Measurements from ENCODE around the gene PRDM16. TPM values are rescaled to one million over a fixed set of nuclear protein-coding genes. Genes with fewer than 3 reads are reported as not detected.

The PRDM16 gene
- polyA plus RNA-seq, 1 donor from 2014 or later = 0.21 TPM

DNA sequence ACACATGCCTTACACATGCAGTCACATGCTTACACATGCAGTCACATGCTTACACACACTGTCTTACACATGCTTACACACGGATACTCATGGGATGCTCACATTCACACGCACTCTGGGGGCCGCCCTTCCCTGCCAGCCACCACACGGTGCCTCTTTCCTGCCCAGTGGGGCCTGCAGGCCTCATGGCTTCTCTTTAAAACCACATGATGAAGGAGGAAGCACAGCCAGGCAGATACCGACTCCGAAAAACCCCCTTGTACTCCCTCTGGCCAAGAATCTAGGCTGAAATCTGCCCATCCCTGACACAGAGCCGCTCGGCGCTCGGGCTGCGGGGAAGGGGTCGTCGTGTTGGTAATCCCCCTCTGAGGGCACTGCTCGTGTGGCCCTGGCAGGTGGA lies 113.0 kb downstream of the PRDM16 start:
- no peak overlapping the region for H3K27ac ChIP-seq (ENCODE audit: low read length)
- H2AFZ ChIP-seq (ENCODE audit: low read depth, low read length) = no peak overlapping the region
- no peaks in the 10 kb centered on the region for H3K36me3 ChIP-seq (ENCODE audit: insufficient read depth, low read length)
- no peaks in the 10 kb centered on the region for H3K9me2 ChIP-seq (ENCODE audit: insufficient read depth, low read length)
- peaks cover 9% of the 10 kb centered on the region for H3K79me2 ChIP-seq (replicated peaks; ENCODE audit: insufficient read depth, low read length)
- no peaks in the 10 kb centered on the region for H3K27me3 ChIP-seq (ENCODE audit: insufficient read depth, low read depth, low read length)
- H3K4me3 ChIP-seq (ENCODE audit: low read length) = no peak overlapping the region
- no peak for TF ChIP-seq SMC3 (conservative IDR thresholded peaks at IDR 0.05; ENCODE audit: poor library complexity)
- TF ChIP-seq, protein P1, sequence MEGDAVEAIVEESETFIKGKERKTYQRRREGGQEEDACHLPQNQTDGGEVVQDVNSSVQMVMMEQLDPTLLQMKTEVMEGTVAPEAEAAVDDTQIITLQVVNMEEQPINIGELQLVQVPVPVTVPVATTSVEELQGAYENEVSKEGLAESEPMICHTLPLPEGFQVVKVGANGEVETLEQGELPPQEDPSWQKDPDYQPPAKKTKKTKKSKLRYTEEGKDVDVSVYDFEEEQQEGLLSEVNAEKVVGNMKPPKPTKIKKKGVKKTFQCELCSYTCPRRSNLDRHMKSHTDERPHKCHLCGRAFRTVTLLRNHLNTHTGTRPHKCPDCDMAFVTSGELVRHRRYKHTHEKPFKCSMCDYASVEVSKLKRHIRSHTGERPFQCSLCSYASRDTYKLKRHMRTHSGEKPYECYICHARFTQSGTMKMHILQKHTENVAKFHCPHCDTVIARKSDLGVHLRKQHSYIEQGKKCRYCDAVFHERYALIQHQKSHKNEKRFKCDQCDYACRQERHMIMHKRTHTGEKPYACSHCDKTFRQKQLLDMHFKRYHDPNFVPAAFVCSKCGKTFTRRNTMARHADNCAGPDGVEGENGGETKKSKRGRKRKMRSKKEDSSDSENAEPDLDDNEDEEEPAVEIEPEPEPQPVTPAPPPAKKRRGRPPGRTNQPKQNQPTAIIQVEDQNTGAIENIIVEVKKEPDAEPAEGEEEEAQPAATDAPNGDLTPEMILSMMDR (IDR thresholded peaks at IDR 0.05; ENCODE audit: poor library complexity, severe bottlenecking) = no peak
- no peak for TF ChIP-seq RAD21 (conservative IDR thresholded peaks at IDR 0.05)
- TF ChIP-seq, protein P2, sequence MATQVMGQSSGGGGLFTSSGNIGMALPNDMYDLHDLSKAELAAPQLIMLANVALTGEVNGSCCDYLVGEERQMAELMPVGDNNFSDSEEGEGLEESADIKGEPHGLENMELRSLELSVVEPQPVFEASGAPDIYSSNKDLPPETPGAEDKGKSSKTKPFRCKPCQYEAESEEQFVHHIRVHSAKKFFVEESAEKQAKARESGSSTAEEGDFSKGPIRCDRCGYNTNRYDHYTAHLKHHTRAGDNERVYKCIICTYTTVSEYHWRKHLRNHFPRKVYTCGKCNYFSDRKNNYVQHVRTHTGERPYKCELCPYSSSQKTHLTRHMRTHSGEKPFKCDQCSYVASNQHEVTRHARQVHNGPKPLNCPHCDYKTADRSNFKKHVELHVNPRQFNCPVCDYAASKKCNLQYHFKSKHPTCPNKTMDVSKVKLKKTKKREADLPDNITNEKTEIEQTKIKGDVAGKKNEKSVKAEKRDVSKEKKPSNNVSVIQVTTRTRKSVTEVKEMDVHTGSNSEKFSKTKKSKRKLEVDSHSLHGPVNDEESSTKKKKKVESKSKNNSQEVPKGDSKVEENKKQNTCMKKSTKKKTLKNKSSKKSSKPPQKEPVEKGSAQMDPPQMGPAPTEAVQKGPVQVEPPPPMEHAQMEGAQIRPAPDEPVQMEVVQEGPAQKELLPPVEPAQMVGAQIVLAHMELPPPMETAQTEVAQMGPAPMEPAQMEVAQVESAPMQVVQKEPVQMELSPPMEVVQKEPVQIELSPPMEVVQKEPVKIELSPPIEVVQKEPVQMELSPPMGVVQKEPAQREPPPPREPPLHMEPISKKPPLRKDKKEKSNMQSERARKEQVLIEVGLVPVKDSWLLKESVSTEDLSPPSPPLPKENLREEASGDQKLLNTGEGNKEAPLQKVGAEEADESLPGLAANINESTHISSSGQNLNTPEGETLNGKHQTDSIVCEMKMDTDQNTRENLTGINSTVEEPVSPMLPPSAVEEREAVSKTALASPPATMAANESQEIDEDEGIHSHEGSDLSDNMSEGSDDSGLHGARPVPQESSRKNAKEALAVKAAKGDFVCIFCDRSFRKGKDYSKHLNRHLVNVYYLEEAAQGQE (IDR thresholded peaks at IDR 0.05; ENCODE audit: borderline replicate concordance) = no peak
- no peak for TF ChIP-seq MXI1 (conservative IDR thresholded peaks at IDR 0.05; ENCODE audit: poor library complexity, severe bottlenecking)
- no peak for TF ChIP-seq EP300 (conservative IDR thresholded peaks at IDR 0.05; ENCODE audit: poor library complexity, severe bottlenecking)
- no peak for TF ChIP-seq TAF1 (IDR thresholded peaks at IDR 0.05; ENCODE audit: low read depth)
- TF ChIP-seq POLR2AphosphoS5 (IDR thresholded peaks at IDR 0.05) = no peak
- TF ChIP-seq EZH2 (IDR thresholded peaks at IDR 0.05; ENCODE audit: borderline replicate concordance, insufficient read depth, low read length, poor library complexity, severe bottlenecking) = no peak
- no peaks in the 10 kb centered on the region for H3F3A ChIP-seq (ENCODE audit: insufficient read depth, low read length, poor library complexity, severe bottlenecking)
- H3K4me2 ChIP-seq (ENCODE audit: low read length) = no peak overlapping the region
- H4K20me1 ChIP-seq (ENCODE audit: insufficient read depth) = no peaks in the 10 kb centered on the region
- H3K9ac ChIP-seq (ENCODE audit: low read length) = no peak overlapping the region
- H3K9me3 ChIP-seq (ENCODE audit: low read length) = no peaks in the 10 kb centered on the region

DNA sequence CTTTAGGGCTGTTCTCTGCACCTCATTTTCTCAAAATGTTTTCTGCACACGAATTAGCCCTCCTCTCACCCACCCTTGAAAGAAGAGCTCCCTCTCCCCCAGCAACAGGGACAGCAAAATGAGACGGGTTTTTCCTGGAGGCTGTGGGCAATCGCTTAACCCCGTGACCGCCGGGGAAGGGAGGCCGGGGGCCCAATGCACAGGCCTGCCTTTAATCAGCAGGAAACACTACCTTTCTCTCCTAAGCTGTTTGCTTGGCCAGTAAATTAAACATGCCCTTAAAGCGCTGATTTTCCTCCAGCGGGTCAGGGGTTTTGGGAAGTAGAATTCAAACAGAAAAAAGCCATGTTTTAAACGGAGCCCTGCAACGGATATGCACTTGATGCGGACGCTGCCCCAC lies 114.4 kb downstream of the PRDM16 start:
- Histone ChIP-seq H3K4me3 (ENCODE audit: low read length) (no peak overlapping the region), H3K9me3 (ENCODE audit: low read length) (no peaks in the 10 kb centered on the region), H3K27ac (ENCODE audit: low read length) (no peak overlapping the region), H3F3A (ENCODE audit: insufficient read depth, low read length, poor library complexity, severe bottlenecking) (no peaks in the 10 kb centered on the region), H2AFZ (ENCODE audit: low read depth, low read length) (no peak overlapping the region), H3K9ac (ENCODE audit: low read length) (no peak overlapping the region), H3K9me2 (ENCODE audit: insufficient read depth, low read length) (no peaks in the 10 kb centered on the region), H3K4me2 (ENCODE audit: low read length) (no peak overlapping the region), H3K79me2 (replicated peaks; ENCODE audit: insufficient read depth, low read length) (peaks cover 9% of the 10 kb centered on the region), H4K20me1 (ENCODE audit: insufficient read depth) (no peaks in the 10 kb centered on the region), H3K36me3 (ENCODE audit: insufficient read depth, low read length) (no peaks in the 10 kb centered on the region), H3K27me3 (ENCODE audit: insufficient read depth, low read depth, low read length) (no peaks in the 10 kb centered on the region)
- TF ChIP-seq RAD21 (conservative IDR thresholded peaks at IDR 0.05) = no peak

DNA sequence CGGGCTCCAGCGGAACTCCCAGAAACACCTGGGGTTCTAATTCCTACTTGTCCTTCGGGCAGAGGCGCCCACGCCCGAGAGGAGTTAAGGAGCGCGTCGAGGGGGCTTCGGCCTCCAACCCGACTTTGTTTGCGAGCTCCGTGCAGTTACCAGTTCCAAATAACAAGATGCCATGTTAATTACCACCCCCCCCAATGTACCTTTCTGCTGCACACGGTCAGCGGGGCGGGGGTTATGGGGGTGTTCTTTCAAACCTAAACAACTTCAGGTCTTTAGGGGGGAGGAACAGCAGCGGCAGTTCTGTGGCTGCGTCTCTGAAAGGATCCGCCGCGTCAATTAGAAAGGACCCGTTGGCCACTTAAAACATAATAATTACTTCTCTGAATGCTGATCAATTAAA lies 114.8 kb downstream of the PRDM16 start:
- H3K9me3 ChIP-seq (ENCODE audit: low read length) = no peaks in the 10 kb centered on the region
- no peaks in the 10 kb centered on the region for H3K27me3 ChIP-seq (ENCODE audit: insufficient read depth, low read depth, low read length)
- H3K9me2 ChIP-seq (ENCODE audit: insufficient read depth, low read length) = no peaks in the 10 kb centered on the region
- H4K20me1 ChIP-seq (ENCODE audit: insufficient read depth) = no peaks in the 10 kb centered on the region
- H3K4me2 ChIP-seq (ENCODE audit: low read length) = no peak overlapping the region
- H3K36me3 ChIP-seq (ENCODE audit: insufficient read depth, low read length) = no peaks in the 10 kb centered on the region
- no peak overlapping the region for H3K27ac ChIP-seq (ENCODE audit: low read length)
- H3F3A ChIP-seq (ENCODE audit: insufficient read depth, low read length, poor library complexity, severe bottlenecking) = no peaks in the 10 kb centered on the region
- H2AFZ ChIP-seq (ENCODE audit: low read depth, low read length) = no peak overlapping the region
- H3K4me3 ChIP-seq (ENCODE audit: low read length) = no peak overlapping the region
- no peak overlapping the region for H3K9ac ChIP-seq (ENCODE audit: low read length)
- peaks cover 9% of the 10 kb centered on the region for H3K79me2 ChIP-seq (replicated peaks; ENCODE audit: insufficient read depth, low read length)
- no peak for TF ChIP-seq EZH2 (IDR thresholded peaks at IDR 0.05; ENCODE audit: borderline replicate concordance, insufficient read depth, low read length, poor library complexity, severe bottlenecking)
- TF ChIP-seq, protein P2 (IDR thresholded peaks at IDR 0.05; ENCODE audit: borderline replicate concordance) = no peak
- TF ChIP-seq RAD21 (conservative IDR thresholded peaks at IDR 0.05) = no peak
- no peak for TF ChIP-seq POLR2AphosphoS5 (IDR thresholded peaks at IDR 0.05)
- TF ChIP-seq TAF1 (IDR thresholded peaks at IDR 0.05; ENCODE audit: low read depth) = no peak

Measured in neural cell (in vitro differentiated cells).